ENCODE data around the gene EXOC2. TPM values are rescaled to one million over a fixed set of nuclear protein-coding genes. Genes with fewer than 3 reads are reported as not detected.

EXOC2 gene
- total and polyA plus RNA-seq, 2 of the 13 experiments (the other 11 are each of a cell fraction or from before 2014, with no cell fraction given): 12.6 to 22.9 TPM

DNA sequence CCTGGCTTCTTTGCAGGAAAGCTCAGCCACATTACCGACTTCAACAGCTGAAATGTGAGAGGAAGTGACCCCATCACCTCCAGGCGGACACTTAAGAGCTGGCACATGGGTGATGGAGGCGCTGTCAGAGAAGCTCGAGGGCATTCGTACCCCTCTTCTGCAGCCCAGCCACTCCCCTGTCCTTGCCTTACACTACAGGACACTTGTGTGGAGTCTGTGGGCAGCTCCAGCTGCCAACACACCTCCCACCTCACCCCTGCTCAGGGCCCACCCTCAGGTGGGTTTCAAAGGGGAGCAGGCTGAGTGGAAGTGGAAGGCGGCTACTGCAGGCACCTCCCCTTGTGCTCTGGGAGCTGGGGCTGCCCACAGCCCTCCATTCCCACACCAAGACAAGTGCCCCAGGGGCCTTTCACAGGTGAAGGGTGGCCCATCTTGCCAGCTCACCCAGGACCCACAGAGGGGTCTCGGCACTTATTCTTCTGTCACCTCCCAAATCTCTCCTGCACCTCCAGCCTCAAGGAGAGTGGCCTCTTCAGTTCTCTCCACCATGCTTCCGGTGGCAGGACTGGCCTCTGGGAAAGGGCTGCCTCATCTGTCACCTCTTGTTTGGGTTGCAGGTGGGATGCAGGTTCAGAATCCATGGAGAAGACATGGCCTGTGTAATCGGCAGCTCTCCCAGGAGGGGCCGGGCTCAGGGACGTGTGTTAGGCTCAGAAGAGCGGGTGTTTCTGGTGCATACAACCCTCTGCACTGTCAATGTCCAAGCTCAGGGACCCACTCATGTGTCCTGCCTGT lies 251.6 kb downstream of the EXOC2 start:
- intact Hi-C loops (cut with micrococcal nuclease; ENCODE audit: unreplicated experiment) (no loop called here), in situ Hi-C loops (cut with HindIII; ENCODE audit: extremely low pct_ligation_motif_present, low pct_unique_long_range_greater_than_20kb) (no loop called here)
- Histone ChIP-seq H3K79me2 (ENCODE audit: insufficient read depth, low read length) (no peaks in the 10 kb centered on the region), H3K4me2 (ENCODE audit: low read depth, low read length) (no peak overlapping the region), H4K20me1 (ENCODE audit: insufficient read depth, low read length) (no peaks in the 10 kb centered on the region), H3K9me3 (ENCODE audit: low read length) (no peaks in the 10 kb centered on the region), H3K27ac (ENCODE audit: extremely low read length, insufficient read depth, low read length) (no peak overlapping the region), H3K27me3 (ENCODE audit: control insufficient read depth in 1 of 2, insufficient read depth in 2 of 2, low read length in 2 of 2) (peaks cover 4 to 70% of the 10 kb centered on the region in 2 experiments; a peak in 4 of 5 replicates), H3K4me3 (replicated peaks in 1 of 3; ENCODE audit: insufficient read depth in 1 of 3, low read depth in 2 of 3, low read length in 3 of 3) (no peak overlapping the region), H3K9ac (ENCODE audit: insufficient read depth, low read depth, low read length) (no peak overlapping the region), H3K4me1 (ENCODE audit: insufficient read depth, low read length) (no peaks in the 10 kb centered on the region), H2AFZ (ENCODE audit: low read length) (no peak overlapping the region), H3K36me3 (replicated peaks in 1 of 2; ENCODE audit: control insufficient read depth in 1 of 2, insufficient read depth in 2 of 2, low read length in 2 of 2) (no peaks in the 10 kb centered on the region)
- DNase-seq (ENCODE audit: low spot score) (no peak), ATAC-seq (no peak), FAIRE-seq (no peak)
- BruUV-seq (replicated peaks): no TSS peak
- ChIA-PET POLR2A (no interaction called here), CTCF (ENCODE audit: low intra/inter-chr PET ratio, low total read pairs) (no interaction called here)
- 46% methylated on average over 12 of the region's 12 CpGs for WGBS (ENCODE audit: low lambda C conversion rate)
- TF ChIP-seq PAF1 (CRISPR knock-in tag; IDR thresholded peaks at IDR 0.05) (no peak), ZNF788 (CRISPR knock-in tag; IDR thresholded peaks at IDR 0.05; ENCODE audit: borderline replicate concordance) (no peak), ZFP37 (CRISPR knock-in tag; IDR thresholded peaks at IDR 0.05; ENCODE audit: borderline replicate concordance) (no peak), AGO2 (optimal IDR thresholded peaks at IDR 0.05; ENCODE audit: low read depth, low read length) (no peak), SSRP1 (CRISPR knock-in tag; IDR thresholded peaks at IDR 0.05) (no peak), HNRNPLL (IDR thresholded peaks at IDR 0.05; ENCODE audit: low read depth, low read length, poor library complexity, severe bottlenecking) (no peak), ZNF724P (CRISPR knock-in tag; IDR thresholded peaks at IDR 0.05; ENCODE audit: borderline replicate concordance) (no peak), SALL2 (CRISPR knock-in tag; IDR thresholded peaks at IDR 0.05) (no peak), NONO (IDR thresholded peaks at IDR 0.05) (no peak), NONO (CRISPR knock-in tag; conservative IDR thresholded peaks at IDR 0.05) (no peak), KLF13 (CRISPR knock-in tag; IDR thresholded peaks at IDR 0.05) (no peak), ASH2L (IDR thresholded peaks at IDR 0.05; ENCODE audit: insufficient read length, low read depth, low read length) (no peak), ZNF672 (CRISPR knock-in tag; IDR thresholded peaks at IDR 0.05) (no peak), RFX1 (IDR thresholded peaks at IDR 0.05) (no peak)
- TF ChIP-seq, protein P1, sequence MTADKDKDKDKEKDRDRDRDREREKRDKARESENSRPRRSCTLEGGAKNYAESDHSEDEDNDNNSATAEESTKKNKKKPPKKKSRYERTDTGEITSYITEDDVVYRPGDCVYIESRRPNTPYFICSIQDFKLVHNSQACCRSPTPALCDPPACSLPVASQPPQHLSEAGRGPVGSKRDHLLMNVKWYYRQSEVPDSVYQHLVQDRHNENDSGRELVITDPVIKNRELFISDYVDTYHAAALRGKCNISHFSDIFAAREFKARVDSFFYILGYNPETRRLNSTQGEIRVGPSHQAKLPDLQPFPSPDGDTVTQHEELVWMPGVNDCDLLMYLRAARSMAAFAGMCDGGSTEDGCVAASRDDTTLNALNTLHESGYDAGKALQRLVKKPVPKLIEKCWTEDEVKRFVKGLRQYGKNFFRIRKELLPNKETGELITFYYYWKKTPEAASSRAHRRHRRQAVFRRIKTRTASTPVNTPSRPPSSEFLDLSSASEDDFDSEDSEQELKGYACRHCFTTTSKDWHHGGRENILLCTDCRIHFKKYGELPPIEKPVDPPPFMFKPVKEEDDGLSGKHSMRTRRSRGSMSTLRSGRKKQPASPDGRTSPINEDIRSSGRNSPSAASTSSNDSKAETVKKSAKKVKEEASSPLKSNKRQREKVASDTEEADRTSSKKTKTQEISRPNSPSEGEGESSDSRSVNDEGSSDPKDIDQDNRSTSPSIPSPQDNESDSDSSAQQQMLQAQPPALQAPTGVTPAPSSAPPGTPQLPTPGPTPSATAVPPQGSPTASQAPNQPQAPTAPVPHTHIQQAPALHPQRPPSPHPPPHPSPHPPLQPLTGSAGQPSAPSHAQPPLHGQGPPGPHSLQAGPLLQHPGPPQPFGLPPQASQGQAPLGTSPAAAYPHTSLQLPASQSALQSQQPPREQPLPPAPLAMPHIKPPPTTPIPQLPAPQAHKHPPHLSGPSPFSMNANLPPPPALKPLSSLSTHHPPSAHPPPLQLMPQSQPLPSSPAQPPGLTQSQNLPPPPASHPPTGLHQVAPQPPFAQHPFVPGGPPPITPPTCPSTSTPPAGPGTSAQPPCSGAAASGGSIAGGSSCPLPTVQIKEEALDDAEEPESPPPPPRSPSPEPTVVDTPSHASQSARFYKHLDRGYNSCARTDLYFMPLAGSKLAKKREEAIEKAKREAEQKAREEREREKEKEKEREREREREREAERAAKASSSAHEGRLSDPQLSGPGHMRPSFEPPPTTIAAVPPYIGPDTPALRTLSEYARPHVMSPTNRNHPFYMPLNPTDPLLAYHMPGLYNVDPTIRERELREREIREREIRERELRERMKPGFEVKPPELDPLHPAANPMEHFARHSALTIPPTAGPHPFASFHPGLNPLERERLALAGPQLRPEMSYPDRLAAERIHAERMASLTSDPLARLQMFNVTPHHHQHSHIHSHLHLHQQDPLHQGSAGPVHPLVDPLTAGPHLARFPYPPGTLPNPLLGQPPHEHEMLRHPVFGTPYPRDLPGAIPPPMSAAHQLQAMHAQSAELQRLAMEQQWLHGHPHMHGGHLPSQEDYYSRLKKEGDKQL (CRISPR knock-in tag; IDR thresholded peaks at IDR 0.05; ENCODE audit: low read depth): no peak
- TF ChIP-seq, protein P2, sequence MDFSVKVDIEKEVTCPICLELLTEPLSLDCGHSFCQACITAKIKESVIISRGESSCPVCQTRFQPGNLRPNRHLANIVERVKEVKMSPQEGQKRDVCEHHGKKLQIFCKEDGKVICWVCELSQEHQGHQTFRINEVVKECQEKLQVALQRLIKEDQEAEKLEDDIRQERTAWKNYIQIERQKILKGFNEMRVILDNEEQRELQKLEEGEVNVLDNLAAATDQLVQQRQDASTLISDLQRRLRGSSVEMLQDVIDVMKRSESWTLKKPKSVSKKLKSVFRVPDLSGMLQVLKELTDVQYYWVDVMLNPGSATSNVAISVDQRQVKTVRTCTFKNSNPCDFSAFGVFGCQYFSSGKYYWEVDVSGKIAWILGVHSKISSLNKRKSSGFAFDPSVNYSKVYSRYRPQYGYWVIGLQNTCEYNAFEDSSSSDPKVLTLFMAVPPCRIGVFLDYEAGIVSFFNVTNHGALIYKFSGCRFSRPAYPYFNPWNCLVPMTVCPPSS (IDR thresholded peaks at IDR 0.05): no peak
- TF ChIP-seq, protein P3, sequence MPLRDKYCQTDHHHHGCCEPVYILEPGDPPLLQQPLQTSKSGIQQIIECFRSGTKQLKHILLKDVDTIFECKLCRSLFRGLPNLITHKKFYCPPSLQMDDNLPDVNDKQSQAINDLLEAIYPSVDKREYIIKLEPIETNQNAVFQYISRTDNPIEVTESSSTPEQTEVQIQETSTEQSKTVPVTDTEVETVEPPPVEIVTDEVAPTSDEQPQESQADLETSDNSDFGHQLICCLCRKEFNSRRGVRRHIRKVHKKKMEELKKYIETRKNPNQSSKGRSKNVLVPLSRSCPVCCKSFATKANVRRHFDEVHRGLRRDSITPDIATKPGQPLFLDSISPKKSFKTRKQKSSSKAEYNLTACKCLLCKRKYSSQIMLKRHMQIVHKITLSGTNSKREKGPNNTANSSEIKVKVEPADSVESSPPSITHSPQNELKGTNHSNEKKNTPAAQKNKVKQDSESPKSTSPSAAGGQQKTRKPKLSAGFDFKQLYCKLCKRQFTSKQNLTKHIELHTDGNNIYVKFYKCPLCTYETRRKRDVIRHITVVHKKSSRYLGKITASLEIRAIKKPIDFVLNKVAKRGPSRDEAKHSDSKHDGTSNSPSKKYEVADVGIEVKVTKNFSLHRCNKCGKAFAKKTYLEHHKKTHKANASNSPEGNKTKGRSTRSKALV (CRISPR knock-in tag; IDR thresholded peaks at IDR 0.05): no peak

All from HepG2 (cell line).